ENCODE measurements around the gene FMNL3. TPM values are rescaled to one million over a fixed set of nuclear protein-coding genes. Genes with fewer than 3 reads are reported as not detected.

The FMNL3 gene
- total and polyA plus RNA-seq, 4 donors, result 0.72 to 4.5 (median 2.6) TPM

- WGBS, result 89% methylated on average over 3 of the region's 3 CpGs
- no peak overlapping the region for H3K9ac ChIP-seq (ENCODE audit: low read depth in 1 of 2, low read length in 2 of 2)
- H3K27me3 ChIP-seq (ENCODE audit: control insufficient read depth in 4 of 4, insufficient read depth in 4 of 4, low read length in 3 of 4), result no peaks in the 10 kb centered on the region
- H3K27ac ChIP-seq (ENCODE audit: low read depth in 1 of 2, low read length in 2 of 2), result no peak overlapping the region
- no peak for DNase-seq (ENCODE audit: low spot score)
- H3K4me1 ChIP-seq (ENCODE audit: control insufficient read depth in 4 of 4, insufficient read depth in 4 of 4, low read length in 3 of 4), result peaks cover 3 to 17% (median 11%) of the 10 kb centered on the region in 4 donors
- H3K9me3 ChIP-seq (ENCODE audit: control insufficient read depth in 4 of 4, low read length in 3 of 4), result no peaks in the 10 kb centered on the region
- TF ChIP-seq JUND (IDR thresholded peaks at IDR 0.05) (no peak), NR2F2 (IDR thresholded peaks at IDR 0.05) (no peak), REST (IDR thresholded peaks at IDR 0.05) (no peak), HNF4G (IDR thresholded peaks at IDR 0.05) (no peak), GABPA (IDR thresholded peaks at IDR 0.05 in 1 of 2, conservative IDR thresholded peaks at IDR 0.05 in 1 of 2) (no peak), SP1 (IDR thresholded peaks at IDR 0.05) (no peak), HNF4A (conservative IDR thresholded peaks at IDR 0.05) (no peak), TAF1 (conservative IDR thresholded peaks at IDR 0.05) (no peak), ZBTB33 (IDR thresholded peaks at IDR 0.05) (no peak), ATF3 (IDR thresholded peaks at IDR 0.05) (no peak), CTCF (IDR thresholded peaks at IDR 0.05; ENCODE audit: low read depth, low read length, missing input control) (no peak), RXRA (IDR thresholded peaks at IDR 0.05) (no peak), FOXA2 (IDR thresholded peaks at IDR 0.05) (no peak), EGR1 (IDR thresholded peaks at IDR 0.05; ENCODE audit: low read depth in 2 of 2) (no peak), RAD21 (IDR thresholded peaks at IDR 0.05) (no peak), FOXA1 (IDR thresholded peaks at IDR 0.05) (no peak), YY1 (IDR thresholded peaks at IDR 0.05) (no peak), MAX (IDR thresholded peaks at IDR 0.05) (no peak)
- peaks cover 0 to 2% (median 0%) of the 10 kb centered on the region in 4 donors for H3K36me3 ChIP-seq (ENCODE audit: control insufficient read depth in 4 of 4, insufficient read depth in 3 of 4, low read depth in 1 of 4, low read length in 3 of 4)
- no peak overlapping the region for H3K4me3 ChIP-seq (ENCODE audit: low read depth in 1 of 3, low read length in 3 of 3)
Measured at GRCh38 chr12:49648712-49649003, 58.5 kb downstream of the FMNL3 start.

Measured in liver (tissue), 9 donors.